SK-N-SH (cell line): ENCODE data around the gene BTBD9. TPM values are rescaled to one million over a fixed set of nuclear protein-coding genes. Genes with fewer than 3 reads are reported as not detected.

Experiments
- CTCF ChIA-PET: fragments of 300-600, 350-600 bp; formaldehyde crosslinking; extraction: SDS; loops from one replicate; lab custom pipeline; 2021; lab: Yijun Ruan, JAX
- POLR2A ChIA-PET: fragments of 350-600 bp; sonication (Branson Sonifier 250); formaldehyde crosslinking; extraction: SDS; loops from one replicate; lab custom pipeline; 2020; ENCODE audit warnings: antibody characterized with exemption, inconsistent platforms; lab: Yijun Ruan, JAX
- DNase-seq: peaks from one replicate; pipeline ENCODE4 v3.0.0; 2012
- H2AFZ ChIP-seq: fragments of 200-600 bp; sonication (generic); 2 replicates; pipeline ENCODE4 v1.8.1; 2016; ENCODE audit warnings: antibody characterized with exemption, mild to moderate bottlenecking, low read depth
- H3F3A ChIP-seq: fragments of 200-600 bp; sonication (generic); replicated peaks from 2 replicates; pipeline ENCODE3; 2016; ENCODE audit warnings: antibody characterized with exemption, mild to moderate bottlenecking; ENCODE audit not compliant: insufficient read depth
- H3K27ac ChIP-seq, 2 experiments: fragments of 200-500 bp in 1 of 2; fragments of 200-600 bp in 1 of 2; sonication (Bioruptor generic) in 1 of 2; sonication (generic), shearing (Covaris generic) in 1 of 2; 2 replicates each; pipeline versions ENCODE4 v1.5.1 to v1.6.1; 2014 to 2016; ENCODE audit warnings: low read depth in 2 of 2, inconsistent platforms in 1 of 2, low read length in 1 of 2, mild to moderate bottlenecking in 1 of 2, mixed read lengths in 1 of 2
- H3K27me3 ChIP-seq: fragments of 200-600 bp; sonication (generic), shearing (Covaris generic); 2 replicates; pipeline ENCODE4 v1.6.1; 2016; ENCODE audit warnings: mixed run types; ENCODE audit not compliant: insufficient read depth
- H3K36me3 ChIP-seq, 2 experiments: fragments of 200-500 bp in 1 of 2; fragments of 200-600 bp in 1 of 2; sonication (Bioruptor generic) in 1 of 2; sonication (generic) in 1 of 2; replicated peaks in 1 of 2; 2 replicates each; pipeline versions ENCODE3 to v1.5.1; 2014 to 2016; ENCODE audit warnings: low read length in 1 of 2, mild to moderate bottlenecking in 1 of 2; ENCODE audit not compliant: insufficient read depth in 2 of 2, control insufficient read depth in 1 of 2
- H3K4me1 ChIP-seq, 2 experiments: fragments of 200-500 bp in 1 of 2; fragments of 200-600 bp in 1 of 2; sonication (Bioruptor generic) in 1 of 2; sonication (generic), shearing (Covaris generic) in 1 of 2; 2 replicates each; pipeline versions ENCODE4 v1.5.1 to v1.6.1; 2014 to 2016; ENCODE audit warnings: low read depth in 1 of 2, low read length in 1 of 2, mixed run types in 1 of 2; ENCODE audit not compliant: insufficient read depth in 2 of 2, control insufficient read depth in 1 of 2
- H3K4me2 ChIP-seq: fragments of 200-600 bp; sonication (generic), shearing (Covaris generic); 2 replicates; pipeline ENCODE4 v1.6.1; 2017; ENCODE audit warnings: mixed run types
- H3K4me3 ChIP-seq, 2 experiments: fragments of 200-500 bp in 1 of 2; fragments of 200-600 bp in 1 of 2; sonication (Bioruptor generic) in 1 of 2; sonication (generic), shearing (Covaris generic) in 1 of 2; 2 replicates each; pipeline versions ENCODE4 v1.5.1 to v1.8.1; 2014 to 2016; ENCODE audit warnings: low read depth in 2 of 2, inconsistent platforms in 1 of 2, low read length in 1 of 2, mild to moderate bottlenecking in 1 of 2, mixed read lengths in 1 of 2, moderate library complexity in 1 of 2
- H3K79me2 ChIP-seq: fragments of 200-600 bp; sonication (generic); 2 replicates; pipeline ENCODE4 v1.8.1; 2017; ENCODE audit warnings: mild to moderate bottlenecking; ENCODE audit not compliant: insufficient read depth
- H3K9ac ChIP-seq: fragments of 200-600 bp; sonication (generic); 2 replicates; pipeline ENCODE4 v1.6.1; 2017; ENCODE audit warnings: mixed run types
- H3K9me2 ChIP-seq: fragments of 200-600 bp; sonication (generic); 2 replicates; pipeline ENCODE4 v1.6.1; 2017; ENCODE audit warnings: mixed run types
- H3K9me3 ChIP-seq: fragments of 200-600 bp; sonication (generic); 2 replicates; pipeline ENCODE4 v1.6.1; 2017; ENCODE audit warnings: mixed run types, mild to moderate bottlenecking, moderate library complexity
- H4K20me1 ChIP-seq: fragments of 200-600 bp; sonication (generic); 2 replicates; pipeline ENCODE4 v1.6.1; 2017; ENCODE audit warnings: mild to moderate bottlenecking, mixed run types; ENCODE audit not compliant: insufficient read depth
- CTCF ChIP-seq: fragments of 200-600 bp; sonication (generic); IDR thresholded peaks from 2 replicates; pipeline ENCODE4 v1.6.1; 2017; ENCODE audit warnings: antibody characterized with exemption, mild to moderate bottlenecking, moderate library complexity
- ELF1 ChIP-seq: IDR thresholded peaks from 2 replicates; pipeline ENCODE4 v1.4.0; 2012
- EP300 ChIP-seq, 2 experiments: IDR thresholded peaks; 2 replicates each; pipeline versions ENCODE4 v1.4.0 to v1.6.1; 2012; ENCODE audit warnings: borderline replicate concordance in 1 of 2, low read depth in 1 of 2, low read length in 1 of 2
- EZH2phosphoT487 ChIP-seq: fragments of 200-600 bp; sonication (generic); IDR thresholded peaks from 2 replicates; pipeline ENCODE4 v1.6.1; 2017; ENCODE audit warnings: low read depth, mixed run types, mild to moderate bottlenecking, antibody characterized with exemption, moderate library complexity, borderline replicate concordance
- GATA2 ChIP-seq: sonication (generic); formaldehyde crosslinking; IDR thresholded peaks from 2 replicates; pipeline ENCODE4 v1.5.0; 2020; ENCODE audit warnings: mild to moderate bottlenecking, missing genetic modification reagents
- JUND ChIP-seq: IDR thresholded peaks from 2 replicates; pipeline ENCODE4 v1.4.0; 2012
- MAX ChIP-seq: IDR thresholded peaks from 2 replicates; pipeline ENCODE4 v1.4.0; 2012; ENCODE audit warnings: low read depth
- MXI1 ChIP-seq: IDR thresholded peaks from 2 replicates; pipeline ENCODE4 v1.6.1; 2012; ENCODE audit warnings: mild to moderate bottlenecking, low read depth, low read length, improper control_type of control experiment
- NFIC ChIP-seq: IDR thresholded peaks from 2 replicates; pipeline ENCODE4 v1.4.0; 2012; ENCODE audit warnings: borderline replicate concordance
- RCOR1 ChIP-seq: fragments of 150-350 bp; IDR thresholded peaks from 2 replicates; pipeline ENCODE4 v1.6.1; 2017; ENCODE audit warnings: antibody characterized with exemption, low read length
- REST ChIP-seq: IDR thresholded peaks from 2 replicates; pipeline ENCODE4 v1.6.1; 2012; ENCODE audit warnings: mild to moderate bottlenecking, low read depth, low read length, moderate library complexity
- TCF12 ChIP-seq: IDR thresholded peaks from 2 replicates; pipeline ENCODE4 v1.4.0; 2012
- TEAD4 ChIP-seq: IDR thresholded peaks from 2 replicates; pipeline ENCODE4 v1.4.0; 2012; ENCODE audit warnings: mild to moderate bottlenecking, borderline replicate concordance; ENCODE audit not compliant: insufficient read depth
- ZBTB33 ChIP-seq: IDR thresholded peaks from 2 replicates; pipeline ENCODE4 v1.4.0; 2012; ENCODE audit warnings: low read depth, borderline replicate concordance
- WGBS: methylation state at CpG from one replicate; pipeline ENCODE4 v1.1.6; 2017; ENCODE audit warnings: low lambda C conversion rate; 5-methylcytosine and 5-hydroxymethylcytosine counted together
- polyA plus RNA-seq, 3 experiments: library from polyadenylated mRNA; depleted of rRNA; stranded (reverse); fragments of >200 nt; gene quantifications; 2 replicates each; pipeline ENCODE4 v1.2.3, GENCODE V29; 2012
- TF ChIP-seq, protein P1 (sequence below): fragments of 150-350 bp; IDR thresholded peaks from 2 replicates; pipeline ENCODE4 v1.6.1; 2016; ENCODE audit warnings: mild to moderate bottlenecking, low read depth, low read length
- TF ChIP-seq, protein P2 (sequence below): IDR thresholded peaks from 2 replicates; pipeline ENCODE4 v1.4.0; 2012; ENCODE audit warnings: low read depth, borderline replicate concordance

The BTBD9 gene
- polyA plus RNA-seq, 1 of the 3 experiments (the other 2 are of a cell fraction), result 2.2 TPM

GRCh38 chr6:38649744-38650143 lies 10.0 kb upstream of the BTBD9 start:
- Histone ChIP-seq H3K36me3 (no peaks in the 10 kb centered on the region), H3K9ac (no peak overlapping the region), H3F3A (peaks cover 4% of the 10 kb centered on the region), H3K79me2 (no peaks in the 10 kb centered on the region), H3K9me2 (no peaks in the 10 kb centered on the region), H4K20me1 (no peaks in the 10 kb centered on the region), H2AFZ (no peak overlapping the region), H3K27me3 (no peaks in the 10 kb centered on the region), H3K4me3 (no peak overlapping the region), H3K27ac (no peak overlapping the region), H3K9me3 (no peaks in the 10 kb centered on the region), H3K4me2 (no peak overlapping the region), H3K4me1 (no peaks in the 10 kb centered on the region)
- 91% methylated on average over 2 of the region's 2 CpGs for WGBS
- ChIA-PET POLR2A (no interaction called here), CTCF (no interaction called here)
- no peak for TF ChIP-seq EP300 (IDR thresholded peaks at IDR 0.05; ENCODE audit: borderline replicate concordance in 1 of 2, low read depth in 1 of 2, low read length in 1 of 2)
- no peak for TF ChIP-seq MXI1
- no peak for TF ChIP-seq ZBTB33
- no peak for TF ChIP-seq GATA2 (CRISPR knock-in tag)
- TF ChIP-seq RCOR1, result no peak
- no peak for TF ChIP-seq TCF12
- TF ChIP-seq, protein P1, sequence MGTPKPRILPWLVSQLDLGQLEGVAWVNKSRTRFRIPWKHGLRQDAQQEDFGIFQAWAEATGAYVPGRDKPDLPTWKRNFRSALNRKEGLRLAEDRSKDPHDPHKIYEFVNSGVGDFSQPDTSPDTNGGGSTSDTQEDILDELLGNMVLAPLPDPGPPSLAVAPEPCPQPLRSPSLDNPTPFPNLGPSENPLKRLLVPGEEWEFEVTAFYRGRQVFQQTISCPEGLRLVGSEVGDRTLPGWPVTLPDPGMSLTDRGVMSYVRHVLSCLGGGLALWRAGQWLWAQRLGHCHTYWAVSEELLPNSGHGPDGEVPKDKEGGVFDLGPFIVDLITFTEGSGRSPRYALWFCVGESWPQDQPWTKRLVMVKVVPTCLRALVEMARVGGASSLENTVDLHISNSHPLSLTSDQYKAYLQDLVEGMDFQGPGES, result no peak
- no peak for DNase-seq

GRCh38 chr6:38648629-38649028 lies 8.9 kb upstream of the BTBD9 start:
- Histone ChIP-seq H3F3A (peaks cover 4% of the 10 kb centered on the region), H3K36me3 (no peaks in the 10 kb centered on the region), H3K4me1 (no peaks in the 10 kb centered on the region), H3K4me2 (no peak overlapping the region), H2AFZ (no peak overlapping the region), H4K20me1 (no peaks in the 10 kb centered on the region), H3K27me3 (no peaks in the 10 kb centered on the region), H3K9ac (no peak overlapping the region), H3K27ac (no peak overlapping the region), H3K9me2 (no peaks in the 10 kb centered on the region), H3K4me3 (no peak overlapping the region), H3K9me3 (no peaks in the 10 kb centered on the region), H3K79me2 (no peaks in the 10 kb centered on the region)
- CTCF ChIA-PET, result no interaction called here
- POLR2A ChIA-PET, result no interaction called here
- DNase-seq, result no peak
- TF ChIP-seq REST (no peak), NFIC (no peak), MAX (no peak), JUND (no peak), EZH2phosphoT487 (no peak), RCOR1 (no peak), ELF1 (no peak), CTCF (no peak), TEAD4 (no peak)
- TF ChIP-seq, protein P2, sequence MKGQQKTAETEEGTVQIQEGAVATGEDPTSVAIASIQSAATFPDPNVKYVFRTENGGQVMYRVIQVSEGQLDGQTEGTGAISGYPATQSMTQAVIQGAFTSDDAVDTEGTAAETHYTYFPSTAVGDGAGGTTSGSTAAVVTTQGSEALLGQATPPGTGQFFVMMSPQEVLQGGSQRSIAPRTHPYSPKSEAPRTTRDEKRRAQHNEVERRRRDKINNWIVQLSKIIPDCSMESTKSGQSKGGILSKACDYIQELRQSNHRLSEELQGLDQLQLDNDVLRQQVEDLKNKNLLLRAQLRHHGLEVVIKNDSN, result no peak
- TF ChIP-seq, protein P1, result no peak
